Stimulated activated naive CD8-positive, alpha-beta T cell treated with anti-CD3 and anti-CD28 coated beads, Interleukin-15, Interleukin-2, amounts not matched to agents 100 ng/mL and 50 ng/mL, for 24 hours (primary cell): ENCODE data around the gene SFI1.
A peak's percentile ranks its signal among the peaks of the same experiment; 100 is the strongest.
"Not testable (repeated sequence)": the region's sequence is repeated elsewhere in the genome, so short reads cannot be mapped to it uniquely, and the experiment has no call there.

Experiments
- H3K27ac Mint-ChIP-seq: one replicate; pipeline ENCODE4 v1.8.0; 2021; ENCODE audit warnings: mild to moderate bottlenecking, mixed read lengths
- H3K27me3 Mint-ChIP-seq: one replicate; pipeline ENCODE4 v1.8.0; 2021; ENCODE audit warnings: mixed read lengths
- H3K36me3 Mint-ChIP-seq: one replicate; pipeline ENCODE4 v1.8.0; 2021; ENCODE audit warnings: low read depth, mixed read lengths
- H3K4me1 Mint-ChIP-seq: one replicate; pipeline ENCODE4 v1.8.0; 2021; ENCODE audit warnings: low read depth, mixed read lengths
- H3K4me3 Mint-ChIP-seq: one replicate; pipeline ENCODE4 v1.8.0; 2021; ENCODE audit warnings: mild to moderate bottlenecking, mixed read lengths
- H3K9me3 Mint-ChIP-seq: one replicate; pipeline ENCODE4 v1.8.0; 2021; ENCODE audit warnings: mixed read lengths

The SFI1 gene, protein sequence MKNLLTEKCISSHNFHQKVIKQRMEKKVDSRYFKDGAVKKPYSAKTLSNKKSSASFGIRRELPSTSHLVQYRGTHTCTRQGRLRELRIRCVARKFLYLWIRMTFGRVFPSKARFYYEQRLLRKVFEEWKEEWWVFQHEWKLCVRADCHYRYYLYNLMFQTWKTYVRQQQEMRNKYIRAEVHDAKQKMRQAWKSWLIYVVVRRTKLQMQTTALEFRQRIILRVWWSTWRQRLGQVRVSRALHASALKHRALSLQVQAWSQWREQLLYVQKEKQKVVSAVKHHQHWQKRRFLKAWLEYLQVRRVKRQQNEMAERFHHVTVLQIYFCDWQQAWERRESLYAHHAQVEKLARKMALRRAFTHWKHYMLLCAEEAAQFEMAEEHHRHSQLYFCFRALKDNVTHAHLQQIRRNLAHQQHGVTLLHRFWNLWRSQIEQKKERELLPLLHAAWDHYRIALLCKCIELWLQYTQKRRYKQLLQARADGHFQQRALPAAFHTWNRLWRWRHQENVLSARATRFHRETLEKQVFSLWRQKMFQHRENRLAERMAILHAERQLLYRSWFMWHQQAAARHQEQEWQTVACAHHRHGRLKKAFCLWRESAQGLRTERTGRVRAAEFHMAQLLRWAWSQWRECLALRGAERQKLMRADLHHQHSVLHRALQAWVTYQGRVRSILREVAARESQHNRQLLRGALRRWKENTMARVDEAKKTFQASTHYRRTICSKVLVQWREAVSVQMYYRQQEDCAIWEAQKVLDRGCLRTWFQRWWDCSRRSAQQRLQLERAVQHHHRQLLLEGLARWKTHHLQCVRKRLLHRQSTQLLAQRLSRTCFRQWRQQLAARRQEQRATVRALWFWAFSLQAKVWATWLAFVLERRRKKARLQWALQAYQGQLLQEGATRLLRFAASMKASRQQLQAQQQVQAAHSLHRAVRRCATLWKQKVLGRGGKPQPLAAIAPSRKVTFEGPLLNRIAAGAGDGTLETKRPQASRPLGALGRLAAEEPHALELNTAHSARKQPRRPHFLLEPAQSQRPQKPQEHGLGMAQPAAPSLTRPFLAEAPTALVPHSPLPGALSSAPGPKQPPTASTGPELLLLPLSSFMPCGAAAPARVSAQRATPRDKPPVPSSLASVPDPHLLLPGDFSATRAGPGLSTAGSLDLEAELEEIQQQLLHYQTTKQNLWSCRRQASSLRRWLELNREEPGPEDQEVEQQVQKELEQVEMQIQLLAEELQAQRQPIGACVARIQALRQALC

DNA sequence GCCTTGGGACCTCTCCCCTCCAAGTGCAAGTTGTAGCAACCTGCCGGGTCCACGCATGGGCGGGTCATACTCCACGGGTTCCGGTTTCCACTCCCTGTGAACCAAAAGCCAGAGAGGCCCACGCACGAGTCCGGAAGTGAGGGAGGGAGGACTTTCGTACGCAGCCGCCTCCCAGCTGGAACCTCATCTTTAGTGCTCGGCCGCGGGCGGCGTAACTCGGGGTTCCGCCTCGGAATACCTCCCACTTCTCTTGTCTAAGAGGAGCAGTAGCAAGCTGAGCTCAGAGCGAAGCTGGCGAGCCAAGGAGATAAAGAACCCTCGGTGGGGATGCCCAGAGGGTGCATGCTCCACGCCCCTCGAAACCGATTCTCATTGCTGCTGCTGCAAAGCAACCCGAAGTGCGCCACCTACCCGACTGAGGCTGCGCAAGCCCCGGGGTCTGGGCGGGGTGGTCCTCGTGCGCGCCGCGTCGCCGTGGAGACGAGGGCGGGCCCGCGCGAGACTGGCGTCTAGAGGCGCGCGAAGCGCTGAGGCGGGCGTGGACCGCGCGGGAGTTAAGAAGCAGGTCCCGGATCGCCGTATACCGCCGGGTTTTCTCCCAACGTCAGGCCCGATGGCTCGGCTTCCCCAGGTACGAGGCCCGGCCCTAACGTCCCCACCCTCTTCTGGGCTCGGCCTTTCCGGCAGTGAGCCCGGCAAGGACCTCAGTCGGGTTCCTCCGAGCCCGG lies at the start of gene SFI1:
SFI1 (plus strand) TSS at position 530 of the 728 bp plus-strand sequence. CDS start 11,749 bp downstream, outside the sequence.
- H3K4me1 Mint-ChIP-seq, result peaks cover 72% of the 10 kb centered on the region
- no peaks in the 10 kb centered on the region for H3K9me3 Mint-ChIP-seq
- H3K4me3 Mint-ChIP-seq, result peak within 1 kb of the TSS; percentile 95
- H3K27ac Mint-ChIP-seq, result peak within 1 kb of the TSS; percentile 92
- no peaks in the 10 kb centered on the region for H3K27me3 Mint-ChIP-seq
- peaks cover 26% of the 10 kb centered on the region for H3K36me3 Mint-ChIP-seq

DNA sequence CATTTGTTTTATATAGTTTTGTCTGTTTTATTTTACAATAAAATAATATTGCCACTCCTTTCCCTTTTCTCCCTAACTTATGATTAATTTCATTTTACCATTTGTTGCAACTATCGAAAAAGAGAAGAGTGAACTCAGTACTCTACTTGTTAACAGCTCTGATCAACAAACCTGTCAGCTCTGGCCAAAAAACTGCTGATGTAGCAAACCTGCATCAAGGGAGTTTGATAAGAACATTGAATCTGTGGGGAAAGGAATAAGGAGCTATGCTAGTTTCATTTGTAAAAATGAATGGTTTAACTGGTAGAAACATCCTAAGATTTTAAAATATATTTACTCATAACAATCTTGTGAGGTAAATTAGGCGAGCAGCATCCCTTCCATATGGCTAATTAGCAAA lies 49.6 kb upstream of the SFI1 start:
- Mint-ChIP-seq H3K36me3 (peaks cover 74% of the 10 kb centered on the region), H3K4me3 (no peak overlapping the region), H3K27me3 (no peaks in the 10 kb centered on the region), H3K27ac (no peak overlapping the region), H3K4me1 (no peaks in the 10 kb centered on the region), H3K9me3 (no peaks in the 10 kb centered on the region)

DNA sequence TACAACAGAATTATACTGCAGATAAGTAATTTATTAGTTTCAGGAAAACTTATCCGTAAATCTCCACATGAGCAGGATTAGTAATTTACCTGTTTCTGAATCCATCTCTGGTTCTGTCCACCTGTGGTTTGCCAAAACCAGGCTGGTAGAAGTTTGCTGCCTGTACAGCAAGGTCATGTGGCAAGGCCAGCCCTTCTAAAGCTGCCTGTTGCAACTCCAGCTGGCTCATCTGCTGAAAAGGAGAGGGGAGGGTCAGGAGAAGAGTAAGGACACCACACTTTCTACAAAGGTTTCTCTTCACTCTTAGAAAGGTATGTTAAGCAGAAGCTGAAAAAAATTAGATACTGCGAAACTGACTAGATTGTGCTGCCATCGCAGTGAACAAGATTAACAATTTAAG lies 49.0 kb upstream of the SFI1 start:
- H3K27me3 Mint-ChIP-seq, result no peaks in the 10 kb centered on the region
- H3K4me3 Mint-ChIP-seq, result no peak overlapping the region
- no peak overlapping the region for H3K27ac Mint-ChIP-seq
- no peaks in the 10 kb centered on the region for H3K9me3 Mint-ChIP-seq
- H3K4me1 Mint-ChIP-seq, result no peaks in the 10 kb centered on the region
- peaks cover 74% of the 10 kb centered on the region for H3K36me3 Mint-ChIP-seq

DNA sequence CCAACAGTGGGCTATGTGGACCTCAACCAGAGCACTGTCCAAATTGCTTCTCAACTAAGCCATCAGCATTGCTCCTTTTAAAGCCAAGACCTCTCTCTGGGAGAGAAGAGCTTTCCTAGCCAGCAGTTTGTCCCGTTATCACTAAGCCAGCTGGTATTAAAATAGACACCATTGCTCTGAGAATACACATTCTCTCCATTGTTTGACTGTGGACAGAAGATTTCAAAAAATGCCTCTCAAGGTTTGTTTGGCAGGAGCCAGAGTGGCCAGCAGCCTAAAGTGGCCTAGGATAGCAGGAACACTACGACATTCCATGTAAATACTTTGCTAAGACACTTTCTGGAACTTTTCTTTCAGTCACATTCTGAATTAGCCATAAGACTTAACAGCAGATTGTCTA lies 48.0 kb upstream of the SFI1 start:
- no peak overlapping the region for H3K4me3 Mint-ChIP-seq
- H3K27ac Mint-ChIP-seq, result no peak overlapping the region
- no peaks in the 10 kb centered on the region for H3K9me3 Mint-ChIP-seq
- H3K4me1 Mint-ChIP-seq, result no peaks in the 10 kb centered on the region
- no peaks in the 10 kb centered on the region for H3K27me3 Mint-ChIP-seq
- peaks cover 72% of the 10 kb centered on the region for H3K36me3 Mint-ChIP-seq

DNA sequence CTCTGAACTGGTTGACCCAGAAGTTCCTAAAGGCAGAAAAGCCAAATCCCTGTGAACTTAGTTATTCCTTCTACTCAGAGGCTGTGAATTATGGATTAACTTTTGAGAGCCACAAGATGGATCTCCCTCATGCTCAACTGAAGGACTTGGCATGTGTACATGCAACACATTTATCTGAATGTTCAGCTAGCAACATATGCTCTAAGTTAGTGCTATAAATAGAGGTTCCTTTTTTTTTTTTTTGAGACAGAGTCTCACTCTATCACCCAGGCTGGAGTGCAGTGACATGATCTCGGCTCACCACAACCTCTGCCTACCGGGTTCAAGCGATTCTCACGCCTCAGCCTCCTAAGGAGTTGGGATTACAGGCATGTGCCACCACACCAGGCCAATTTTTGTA lies 46.8 kb upstream of the SFI1 start:
- no peaks in the 10 kb centered on the region for H3K4me1 Mint-ChIP-seq
- H3K4me3 Mint-ChIP-seq, result no peak overlapping the region
- no peak overlapping the region for H3K27ac Mint-ChIP-seq
- H3K27me3 Mint-ChIP-seq, result no peaks in the 10 kb centered on the region
- H3K36me3 Mint-ChIP-seq, result peaks cover 71% of the 10 kb centered on the region
- no peaks in the 10 kb centered on the region for H3K9me3 Mint-ChIP-seq

DNA sequence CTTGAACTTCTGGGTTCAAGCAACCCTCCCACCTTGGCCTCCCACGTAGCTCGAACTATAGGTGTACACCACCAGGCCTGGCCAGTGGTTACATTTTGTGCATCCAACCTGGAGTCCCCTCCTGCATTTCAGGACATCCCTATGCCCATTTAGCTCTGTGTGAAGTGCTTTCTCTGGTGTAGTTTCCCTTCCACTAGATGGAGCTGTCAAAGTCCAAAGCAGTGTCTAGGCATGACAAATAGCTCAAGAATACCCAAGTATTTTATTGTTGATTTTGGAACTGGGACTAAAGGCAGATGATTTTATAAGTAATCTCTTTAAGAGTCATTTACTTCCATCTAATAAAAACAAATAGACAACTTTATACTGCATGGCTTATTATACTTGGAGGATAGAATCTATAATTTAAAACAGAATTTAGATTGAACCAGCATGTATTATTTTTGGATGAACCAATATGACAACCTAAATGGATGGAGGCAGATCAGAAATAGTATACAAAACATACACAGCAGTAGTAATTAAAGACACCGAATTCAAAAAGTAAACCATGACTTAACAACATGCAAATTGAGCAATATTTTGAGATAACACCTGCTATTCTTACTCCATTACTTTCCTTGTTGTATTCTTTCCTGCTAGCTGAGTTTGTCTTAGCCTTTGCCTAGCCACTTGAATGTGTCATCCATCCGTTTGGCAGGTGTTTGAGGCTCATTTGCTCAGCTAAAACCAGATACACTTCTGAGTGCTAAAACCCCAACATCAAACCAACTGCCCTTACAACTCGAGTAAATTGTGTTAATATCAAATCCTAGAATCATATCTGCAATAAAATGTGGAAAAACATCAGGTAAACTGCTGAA lies 44.4 kb upstream of the SFI1 start:
- Mint-ChIP-seq H3K36me3 (peaks cover 70% of the 10 kb centered on the region), H3K27ac (no peak overlapping the region)

DNA sequence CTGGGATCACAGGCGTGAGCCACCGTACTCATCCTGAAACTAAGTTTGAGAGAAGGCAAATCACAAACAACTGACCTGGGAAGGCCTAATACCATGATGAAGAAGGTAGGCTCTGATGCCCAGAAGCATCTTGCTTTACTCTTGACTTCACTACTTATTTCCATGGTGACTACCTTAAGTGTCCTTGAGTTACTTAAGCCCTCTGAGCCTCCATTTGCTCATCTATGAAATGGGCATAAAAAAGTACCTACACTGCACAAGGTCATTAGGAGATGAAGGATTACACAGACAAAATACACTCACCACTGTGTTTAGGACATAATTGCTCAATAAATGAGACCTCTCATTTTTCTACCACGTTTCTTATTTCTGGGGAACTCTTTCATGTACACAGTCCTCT lies 34.6 kb upstream of the SFI1 start:
- Mint-ChIP-seq H3K27me3 (no peaks in the 10 kb centered on the region), H3K27ac (no peak overlapping the region), H3K9me3 (no peaks in the 10 kb centered on the region), H3K4me1 (no peaks in the 10 kb centered on the region), H3K36me3 (peaks cover 79% of the 10 kb centered on the region), H3K4me3 (no peak overlapping the region)

More for the DNA sequence above, 44.4 kb upstream of the SFI1 start:
- Mint-ChIP-seq H3K27me3 (no peaks in the 10 kb centered on the region), H3K4me3 (no peak overlapping the region), H3K4me1 (no peaks in the 10 kb centered on the region), H3K9me3 (no peaks in the 10 kb centered on the region)

DNA sequence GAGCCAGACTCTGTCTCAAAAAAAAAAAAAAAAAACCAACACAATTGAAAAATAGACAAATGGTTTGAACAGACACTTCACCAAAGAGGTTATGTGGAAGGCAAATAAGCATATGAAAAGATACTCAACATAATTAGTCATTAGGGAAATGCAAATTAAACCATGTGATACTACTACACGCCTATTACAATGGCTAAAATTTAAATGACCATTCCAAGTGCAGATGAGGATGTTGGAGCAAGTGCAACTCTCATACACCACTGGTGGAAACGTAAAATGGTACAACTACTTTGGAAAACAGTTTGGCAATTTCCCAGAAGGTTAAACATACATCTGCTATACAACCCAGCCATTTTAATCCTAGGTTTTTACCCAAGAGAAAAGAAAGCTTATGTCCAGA lies 31.0 kb upstream of the SFI1 start:
- H3K27ac Mint-ChIP-seq, result no peak overlapping the region

DNA sequence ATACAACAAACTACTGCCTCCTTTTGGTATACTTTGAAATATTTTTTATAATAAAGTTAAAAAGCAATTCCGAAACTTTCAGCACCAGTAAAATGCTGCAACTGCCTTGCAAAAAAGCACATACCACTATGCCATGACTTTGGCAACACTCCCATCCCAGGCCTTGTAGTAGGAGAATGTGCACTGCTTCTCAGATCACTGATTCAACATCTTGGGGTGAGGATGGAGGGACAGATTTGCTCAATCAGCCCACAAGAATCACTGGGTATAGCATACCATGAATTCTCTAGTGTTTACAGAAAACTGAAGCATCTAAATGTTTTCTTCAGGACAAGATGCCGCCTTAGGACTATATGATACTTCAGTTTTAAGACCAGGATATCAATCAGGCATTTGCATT lies 21.6 kb upstream of the SFI1 start:
- H3K4me3 Mint-ChIP-seq, result no peak overlapping the region
- no peaks in the 10 kb centered on the region for H3K27me3 Mint-ChIP-seq
- no peaks in the 10 kb centered on the region for H3K9me3 Mint-ChIP-seq
- peaks cover 66% of the 10 kb centered on the region for H3K36me3 Mint-ChIP-seq
- peaks cover 19% of the 10 kb centered on the region for H3K4me1 Mint-ChIP-seq
- no peak overlapping the region for H3K27ac Mint-ChIP-seq

More for the DNA sequence above, 31.0 kb upstream of the SFI1 start:
- Mint-ChIP-seq H3K36me3 (peaks cover 77% of the 10 kb centered on the region), H3K27me3 (no peaks in the 10 kb centered on the region), H3K4me3 (no peak overlapping the region), H3K4me1 (no peaks in the 10 kb centered on the region), H3K9me3 (no peaks in the 10 kb centered on the region)

DNA sequence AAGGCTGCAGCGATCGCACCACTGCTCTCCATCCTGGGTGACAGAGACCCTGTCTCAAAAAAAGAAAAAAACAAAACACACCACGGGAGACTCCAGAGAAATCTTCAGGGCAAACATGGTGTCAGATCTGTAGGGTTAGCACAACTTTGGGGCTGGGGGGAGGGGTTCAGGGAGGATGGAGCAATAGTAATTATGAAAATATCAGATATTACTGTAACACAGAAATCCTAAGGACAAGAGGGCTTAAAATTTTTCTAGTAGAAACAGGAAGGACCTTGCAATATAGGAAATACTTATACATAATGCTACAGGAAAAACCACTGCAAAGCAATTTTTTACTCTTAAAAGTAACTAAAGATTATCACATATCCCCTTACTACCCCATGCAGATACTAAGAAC lies 20.5 kb upstream of the SFI1 start:
- H3K27ac Mint-ChIP-seq, result no peak overlapping the region

DNA sequence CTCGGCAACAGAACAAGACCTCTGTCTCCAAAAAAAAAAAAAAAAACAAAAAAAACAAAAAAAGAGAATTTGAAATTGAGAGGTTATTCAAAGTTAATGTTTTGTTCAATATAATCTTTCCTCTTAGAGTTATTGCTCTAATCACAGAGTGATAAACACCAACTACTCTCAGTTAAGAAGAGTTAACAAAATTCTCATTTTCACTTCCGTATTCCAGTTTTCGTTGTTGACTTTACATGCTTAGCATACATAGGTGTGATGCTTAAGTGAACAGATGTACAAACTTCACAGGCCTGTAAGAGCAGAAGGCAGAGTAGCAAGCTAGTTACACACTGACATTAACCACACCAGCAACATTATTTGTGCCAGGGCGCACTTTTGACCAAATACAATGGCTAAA lies 19.0 kb upstream of the SFI1 start:
- H3K4me3 Mint-ChIP-seq, result no peak overlapping the region

More for the DNA sequence above, 20.5 kb upstream of the SFI1 start:
- Mint-ChIP-seq H3K27me3 (no peaks in the 10 kb centered on the region), H3K36me3 (peaks cover 75% of the 10 kb centered on the region), H3K9me3 (no peaks in the 10 kb centered on the region), H3K4me1 (peaks cover 19% of the 10 kb centered on the region), H3K4me3 (no peak overlapping the region)

DNA sequence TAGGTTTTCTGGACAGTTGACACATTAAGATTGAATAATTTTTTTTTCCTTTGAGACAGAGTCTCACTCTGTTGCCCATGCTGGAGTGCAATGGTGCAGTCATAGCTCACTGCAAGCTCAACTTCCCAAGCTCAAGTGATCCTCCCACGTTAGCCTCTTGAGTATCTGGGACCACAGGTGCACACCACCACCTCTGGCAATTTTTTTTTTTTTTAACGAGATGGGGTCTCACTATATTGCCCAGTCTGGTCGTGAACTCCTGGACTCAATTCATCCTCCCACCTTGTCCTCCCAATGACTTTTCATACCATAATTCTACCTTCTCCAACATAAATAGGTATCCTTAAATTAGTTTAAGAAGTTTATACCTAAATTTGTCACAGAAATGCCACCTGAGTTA lies 15.2 kb upstream of the SFI1 start:
- Mint-ChIP-seq H3K27ac (no peak overlapping the region), H3K27me3 (no peaks in the 10 kb centered on the region), H3K9me3 (no peaks in the 10 kb centered on the region), H3K4me3 (no peak overlapping the region), H3K4me1 (peaks cover 35% of the 10 kb centered on the region), H3K36me3 (peaks cover 82% of the 10 kb centered on the region)

More for the DNA sequence above, 19.0 kb upstream of the SFI1 start:
- H3K36me3 Mint-ChIP-seq, result peaks cover 78% of the 10 kb centered on the region
- H3K9me3 Mint-ChIP-seq, result no peaks in the 10 kb centered on the region
- no peaks in the 10 kb centered on the region for H3K27me3 Mint-ChIP-seq
- H3K27ac Mint-ChIP-seq, result peak overlapping the region; percentile 38
- H3K4me1 Mint-ChIP-seq, result peaks cover 19% of the 10 kb centered on the region

DNA sequence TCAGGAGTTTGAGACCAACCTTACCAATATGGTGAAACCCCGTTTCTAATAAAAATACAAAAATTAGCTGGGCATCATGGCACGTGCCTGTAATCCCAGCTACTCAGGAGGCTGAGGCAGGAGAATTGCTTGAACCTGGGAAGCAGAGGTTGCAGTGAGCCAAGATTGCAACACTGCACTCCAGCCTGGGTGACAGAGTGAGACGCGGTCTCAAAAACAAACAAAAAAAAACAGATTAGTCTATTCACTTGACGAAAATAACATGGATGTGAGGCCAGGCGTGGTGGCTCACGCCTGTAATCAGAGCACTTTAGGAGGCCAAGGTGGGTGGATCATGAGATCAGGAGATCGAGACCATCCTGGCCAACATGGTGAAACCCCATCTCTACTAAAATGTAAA lies 13.9 kb upstream of the SFI1 start:
- H3K4me3 Mint-ChIP-seq, H3K9me3 Mint-ChIP-seq, H3K27ac Mint-ChIP-seq, H3K27me3 Mint-ChIP-seq: not testable (repeated sequence)
- Mint-ChIP-seq H3K4me1 (peaks cover 40% of the 10 kb centered on the region), H3K36me3 (peaks cover 86% of the 10 kb centered on the region)
